ENCODE results near the gene ADM.

ADM gene

GRCh38 chr11:10310301-10310841, 5.5 kb downstream of the ADM start:
- in situ Hi-C loops (cut with HindIII; ENCODE audit: low sequenced_read_pairs), result no loop called here
- TF ChIP-seq, protein P1, sequence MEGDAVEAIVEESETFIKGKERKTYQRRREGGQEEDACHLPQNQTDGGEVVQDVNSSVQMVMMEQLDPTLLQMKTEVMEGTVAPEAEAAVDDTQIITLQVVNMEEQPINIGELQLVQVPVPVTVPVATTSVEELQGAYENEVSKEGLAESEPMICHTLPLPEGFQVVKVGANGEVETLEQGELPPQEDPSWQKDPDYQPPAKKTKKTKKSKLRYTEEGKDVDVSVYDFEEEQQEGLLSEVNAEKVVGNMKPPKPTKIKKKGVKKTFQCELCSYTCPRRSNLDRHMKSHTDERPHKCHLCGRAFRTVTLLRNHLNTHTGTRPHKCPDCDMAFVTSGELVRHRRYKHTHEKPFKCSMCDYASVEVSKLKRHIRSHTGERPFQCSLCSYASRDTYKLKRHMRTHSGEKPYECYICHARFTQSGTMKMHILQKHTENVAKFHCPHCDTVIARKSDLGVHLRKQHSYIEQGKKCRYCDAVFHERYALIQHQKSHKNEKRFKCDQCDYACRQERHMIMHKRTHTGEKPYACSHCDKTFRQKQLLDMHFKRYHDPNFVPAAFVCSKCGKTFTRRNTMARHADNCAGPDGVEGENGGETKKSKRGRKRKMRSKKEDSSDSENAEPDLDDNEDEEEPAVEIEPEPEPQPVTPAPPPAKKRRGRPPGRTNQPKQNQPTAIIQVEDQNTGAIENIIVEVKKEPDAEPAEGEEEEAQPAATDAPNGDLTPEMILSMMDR (IDR thresholded peaks at IDR 0.05; ENCODE audit: low read depth, low read length), result no peak
- H3K4me3 ChIP-seq (ENCODE audit: low read depth, low read length), result no peak overlapping the region
- peak; percentile 56 for DNase-seq (ENCODE audit: low read depth, low spot score)

GRCh38 chr11:10311802-10312201, 6.9 kb downstream of the ADM start:
- in situ Hi-C loops (cut with HindIII; ENCODE audit: low sequenced_read_pairs), result no loop called here

DNA sequence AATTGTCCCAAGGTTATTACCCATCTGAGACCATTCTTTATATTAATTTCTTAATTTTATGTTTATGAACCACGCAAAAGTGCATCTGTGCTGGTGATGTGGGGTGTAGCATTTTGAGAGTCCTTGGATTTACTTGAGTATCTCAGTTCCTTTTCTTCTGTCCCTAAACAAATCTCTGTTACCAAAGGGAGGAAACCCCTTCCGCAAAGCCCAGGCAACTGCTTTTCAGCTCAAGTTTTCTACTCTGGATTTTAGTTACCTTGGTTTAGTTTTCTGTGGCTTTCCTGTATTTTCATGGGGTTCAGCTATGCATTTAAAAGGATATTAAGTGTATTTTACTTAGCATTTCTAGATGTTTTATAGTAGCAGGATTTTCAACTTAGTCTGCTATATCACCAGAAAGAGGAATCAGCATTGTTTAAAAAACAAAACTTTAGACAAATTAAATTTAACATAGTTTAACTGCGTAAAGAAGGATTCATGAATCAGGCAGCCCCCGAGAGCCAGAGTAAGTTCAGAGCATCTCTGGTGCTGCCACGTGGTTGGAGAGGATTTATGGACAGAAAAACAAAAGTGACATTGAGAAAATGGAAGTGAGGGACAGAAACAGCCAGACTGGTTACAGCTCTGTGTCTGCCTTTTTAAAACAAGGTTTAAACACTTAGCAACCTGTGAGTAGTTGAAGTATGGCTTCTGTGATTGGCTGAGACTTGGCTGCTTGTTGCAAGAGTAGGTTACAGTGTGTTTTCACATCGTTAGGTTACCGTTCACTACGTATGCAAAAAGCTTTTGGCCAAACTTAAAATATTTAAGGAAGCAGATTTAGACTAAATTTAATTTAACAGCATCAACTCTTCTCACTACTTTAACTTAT, 9.6 kb downstream of the ADM start:
- H3K4me3 ChIP-seq (ENCODE audit: low read depth, low read length), result no peak overlapping the region
- in situ Hi-C loops (cut with HindIII; ENCODE audit: low sequenced_read_pairs), result no loop called here
- DNase-seq (ENCODE audit: low read depth, low spot score), result peak; percentile 67
- TF ChIP-seq, protein P1 (IDR thresholded peaks at IDR 0.05; ENCODE audit: low read depth, low read length), result no peak

More at GRCh38 chr11:10311802-10312201, 6.9 kb downstream of the ADM start:
- TF ChIP-seq, protein P1 (IDR thresholded peaks at IDR 0.05; ENCODE audit: low read depth, low read length), result no peak
- no peak for DNase-seq (ENCODE audit: low read depth, low spot score)
- no peak overlapping the region for H3K4me3 ChIP-seq (ENCODE audit: low read depth, low read length)

DNA sequence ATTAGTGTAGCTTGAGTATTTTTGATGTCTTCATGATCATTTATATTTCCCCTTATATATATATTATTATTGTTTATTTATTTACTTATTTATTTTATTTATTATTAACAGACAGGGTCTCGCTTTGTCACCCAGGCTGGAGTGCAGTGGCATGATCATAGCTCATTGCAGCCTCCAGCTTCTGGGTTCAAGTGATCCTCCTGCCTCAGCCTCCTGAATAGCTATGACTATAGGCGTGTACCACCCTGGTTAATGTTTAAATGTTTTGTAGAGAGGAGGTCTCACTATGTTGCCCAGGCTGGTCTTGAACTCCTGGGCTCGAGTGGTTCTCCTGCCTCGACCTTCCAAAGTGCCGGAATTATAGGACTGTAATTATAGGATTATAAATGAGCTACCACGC, 10.2 kb downstream of the ADM start:
- H3K4me3 ChIP-seq (ENCODE audit: low read depth, low read length), result no peak overlapping the region
- no peak for DNase-seq (ENCODE audit: low read depth, low spot score)
- TF ChIP-seq, protein P1 (IDR thresholded peaks at IDR 0.05; ENCODE audit: low read depth, low read length), result no peak
- in situ Hi-C loops (cut with HindIII; ENCODE audit: low sequenced_read_pairs), result no loop called here

DNA sequence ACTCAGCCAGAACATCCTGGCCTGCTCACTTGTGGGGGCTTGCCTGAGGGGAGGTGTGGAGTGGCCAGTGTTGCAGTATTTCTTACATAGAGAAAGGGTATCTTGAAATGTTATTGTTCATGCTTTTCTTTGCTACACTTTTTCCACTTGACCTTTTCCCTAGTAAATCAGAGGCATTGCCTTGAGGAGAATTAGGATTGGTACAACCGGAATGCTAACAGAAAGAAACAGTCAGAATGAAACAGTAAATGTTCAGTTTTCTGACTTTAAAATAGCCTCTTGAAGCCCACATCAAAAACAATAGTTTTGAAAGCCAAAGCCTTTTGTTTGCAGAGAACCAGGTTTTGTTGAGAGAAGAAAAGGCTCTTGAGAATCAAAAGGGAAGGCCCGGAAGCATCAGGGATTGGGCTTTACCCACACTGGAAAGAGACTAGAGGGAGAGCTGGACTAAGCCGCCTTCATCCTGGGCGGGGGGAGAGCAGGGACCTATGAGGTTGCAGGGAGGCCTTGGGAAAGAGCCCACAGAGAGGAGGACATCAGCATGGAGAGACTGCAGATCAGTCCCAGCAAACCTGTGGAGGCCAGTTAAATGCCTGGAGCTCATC, 12.4 kb downstream of the ADM start:
- in situ Hi-C loops (cut with HindIII; ENCODE audit: low sequenced_read_pairs), result no loop called here
- DNase-seq (ENCODE audit: low read depth, low spot score), result no peak
- TF ChIP-seq, protein P1 (IDR thresholded peaks at IDR 0.05; ENCODE audit: low read depth, low read length), result no peak
- no peak overlapping the region for H3K4me3 ChIP-seq (ENCODE audit: low read depth, low read length)

- TF ChIP-seq, protein P1 (IDR thresholded peaks at IDR 0.05; ENCODE audit: low read depth, low read length), result no peak
- DNase-seq (ENCODE audit: low read depth, low spot score), result no peak
- in situ Hi-C loops (cut with HindIII; ENCODE audit: low sequenced_read_pairs), result no loop called here
- no peak overlapping the region for H3K4me3 ChIP-seq (ENCODE audit: low read depth, low read length)
Measured at GRCh38 chr11:10317776-10318526, 13.1 kb downstream of the ADM start.

All from astrocyte of the spinal cord (primary cell).